IPS-15b (cell line): ENCODE data around the gene ZBTB17.
"Not testable (repeated sequence)": the region's sequence is repeated elsewhere in the genome, so short reads cannot be mapped to it uniquely, and the experiment has no call there.

Experiments
- H3K27me3 ChIP-seq: one replicate; pipeline ENCODE4 v1.6.1; 2013; ENCODE audit warnings: low read length; ENCODE audit not compliant: control insufficient read depth, insufficient read depth
- H3K36me3 ChIP-seq: one replicate; pipeline ENCODE4 v1.6.1; 2013; ENCODE audit warnings: low read length; ENCODE audit not compliant: control insufficient read depth, insufficient read depth
- H3K4me1 ChIP-seq: one replicate; pipeline ENCODE4 v1.6.1; 2013; ENCODE audit warnings: mild to moderate bottlenecking, low read length; ENCODE audit not compliant: control insufficient read depth, insufficient read depth
- H3K4me3 ChIP-seq: one replicate; pipeline ENCODE4 v1.5.1; 2013; ENCODE audit warnings: low read depth, low read length
- H3K9ac ChIP-seq: one replicate; pipeline ENCODE4 v1.6.1; 2013; ENCODE audit warnings: low read depth, mild to moderate bottlenecking, low read length
- H3K9me3 ChIP-seq: one replicate; pipeline ENCODE4 v1.6.1; 2013; ENCODE audit warnings: mild to moderate bottlenecking, low read length; ENCODE audit not compliant: control insufficient read depth, insufficient read depth

The ZBTB17 gene

GRCh38 chr1:15931884-15932283 is 44.0 kb downstream of the ZBTB17 start:
- peaks cover 59% of the 10 kb centered on the region for H3K36me3 ChIP-seq
- no peaks in the 10 kb centered on the region for H3K9me3 ChIP-seq
- no peaks in the 10 kb centered on the region for H3K27me3 ChIP-seq
- H3K4me3 ChIP-seq, result no peak overlapping the region
- no peak overlapping the region for H3K9ac ChIP-seq
- H3K4me1 ChIP-seq, result no peaks in the 10 kb centered on the region

GRCh38 chr1:15931401-15931800 is 44.5 kb downstream of the ZBTB17 start:
- H3K27me3 ChIP-seq, result no peaks in the 10 kb centered on the region
- H3K4me3 ChIP-seq, result no peak overlapping the region
- H3K36me3 ChIP-seq, result peaks cover 57% of the 10 kb centered on the region
- no peaks in the 10 kb centered on the region for H3K4me1 ChIP-seq
- no peaks in the 10 kb centered on the region for H3K9me3 ChIP-seq
- no peak overlapping the region for H3K9ac ChIP-seq

- H3K36me3 ChIP-seq, result peaks cover 36% of the 10 kb centered on the region
These were observed 46.6 kb downstream of the ZBTB17 start for GRCh38 chr1:15928971-15929965.

GRCh38 chr1:15926448-15926847 is 49.5 kb downstream of the ZBTB17 start:
- not testable (repeated sequence) for H3K9ac ChIP-seq, H3K4me1 ChIP-seq, H3K4me3 ChIP-seq, H3K27me3 ChIP-seq, H3K9me3 ChIP-seq
- H3K36me3 ChIP-seq, result peaks cover 14% of the 10 kb centered on the region

More at GRCh38 chr1:15928971-15929965, 46.6 kb downstream of the ZBTB17 start:
- H3K9ac ChIP-seq, result no peak overlapping the region
- H3K4me3 ChIP-seq, result no peak overlapping the region
- H3K4me1 ChIP-seq, result no peaks in the 10 kb centered on the region
- no peaks in the 10 kb centered on the region for H3K9me3 ChIP-seq
- no peaks in the 10 kb centered on the region for H3K27me3 ChIP-seq

- H3K36me3 ChIP-seq, result peaks cover 7% of the 10 kb centered on the region
These were observed 52.7 kb downstream of the ZBTB17 start for GRCh38 chr1:15923241-15923640.

GRCh38 chr1:15918962-15919715 is 56.8 kb downstream of the ZBTB17 start:
- no peaks in the 10 kb centered on the region for H3K4me1 ChIP-seq
- H3K9me3 ChIP-seq, result no peaks in the 10 kb centered on the region
- no peaks in the 10 kb centered on the region for H3K27me3 ChIP-seq
- no peak overlapping the region for H3K9ac ChIP-seq
- no peak overlapping the region for H3K4me3 ChIP-seq
- H3K36me3 ChIP-seq, result peaks cover 3% of the 10 kb centered on the region

More at GRCh38 chr1:15923241-15923640, 52.7 kb downstream of the ZBTB17 start:
- H3K4me1 ChIP-seq, result no peaks in the 10 kb centered on the region
- no peak overlapping the region for H3K9ac ChIP-seq
- no peaks in the 10 kb centered on the region for H3K27me3 ChIP-seq
- H3K4me3 ChIP-seq, result no peak overlapping the region
- no peaks in the 10 kb centered on the region for H3K9me3 ChIP-seq

GRCh38 chr1:15916916-15917315 is 59.0 kb downstream of the ZBTB17 start:
- H3K9me3 ChIP-seq, result no peaks in the 10 kb centered on the region
- H3K9ac ChIP-seq, result no peak overlapping the region
- peaks cover 3% of the 10 kb centered on the region for H3K36me3 ChIP-seq

GRCh38 chr1:15916417-15916816 is 59.5 kb downstream of the ZBTB17 start:
- Histone ChIP-seq H3K36me3 (peaks cover 3% of the 10 kb centered on the region), H3K9me3 (no peaks in the 10 kb centered on the region), H3K27me3 (no peaks in the 10 kb centered on the region), H3K4me1 (no peaks in the 10 kb centered on the region), H3K9ac (no peak overlapping the region), H3K4me3 (no peak overlapping the region)

More at GRCh38 chr1:15916916-15917315, 59.0 kb downstream of the ZBTB17 start:
- H3K4me3 ChIP-seq, result no peak overlapping the region
- no peaks in the 10 kb centered on the region for H3K4me1 ChIP-seq
- no peaks in the 10 kb centered on the region for H3K27me3 ChIP-seq

- H3K9ac ChIP-seq, result no peak overlapping the region
- no peaks in the 10 kb centered on the region for H3K4me1 ChIP-seq
- H3K27me3 ChIP-seq, result no peaks in the 10 kb centered on the region
- H3K36me3 ChIP-seq, result peaks cover 4% of the 10 kb centered on the region
- no peaks in the 10 kb centered on the region for H3K9me3 ChIP-seq
- H3K4me3 ChIP-seq, result no peak overlapping the region
These were observed 59.9 kb downstream of the ZBTB17 start for GRCh38 chr1:15915991-15916390.

- H3K4me3 ChIP-seq, H3K27me3 ChIP-seq, H3K9me3 ChIP-seq, H3K9ac ChIP-seq, H3K4me1 ChIP-seq, H3K36me3 ChIP-seq: not testable (repeated sequence)
These were observed 62.3 kb downstream of the ZBTB17 start for GRCh38 chr1:15913607-15914006.

- Histone ChIP-seq H3K27me3 (no peaks in the 10 kb centered on the region), H3K4me1 (no peaks in the 10 kb centered on the region), H3K4me3 (no peak overlapping the region), H3K9ac (no peak overlapping the region), H3K36me3 (peaks cover 4% of the 10 kb centered on the region), H3K9me3 (no peaks in the 10 kb centered on the region)
These were observed 64.0 kb downstream of the ZBTB17 start for GRCh38 chr1:15911927-15912326.
